Activated CD8-positive, alpha-beta T cell treated with anti-CD3 and anti-CD28 coated beads, Interleukin-2, amount 10 ng/mL, durations not matched to agents 7 days and 5 days (primary cell): Measurements from ENCODE around the gene LRRC58. TPM values are rescaled to one million over a fixed set of nuclear protein-coding genes. Genes with fewer than 3 reads are reported as not detected.

Experiments used
- ATAC-seq: fragments of 150-1000 bp; cut with Tn5 transposase; one replicate; pipeline ENCODE4 v1.10.0; 2021; ENCODE audit warnings: moderate library complexity
- CTCF ChIA-PET: fragments of 350-600 bp; sonication (Branson Sonifier 250); formaldehyde crosslinking; loops from one replicate; lab custom pipeline; 2021; ENCODE audit warnings: antibody characterized with exemption; lab: Charles Lee
- POLR2A ChIA-PET: fragments of 350-600 bp; sonication (Branson Sonifier 250); formaldehyde crosslinking; loops from one replicate; lab custom pipeline; 2021; ENCODE audit warnings: antibody characterized with exemption; lab: Charles Lee
- DNase-seq: peaks from one replicate; pipeline ENCODE4 v3.0.0-alpha.2; 2020
- H3K27ac Mint-ChIP-seq: one replicate; pipeline ENCODE4 v1.8.0; 2021; ENCODE audit warnings: mild to moderate bottlenecking, mixed read lengths
- H3K27me3 Mint-ChIP-seq: one replicate; pipeline ENCODE4 v1.8.0; 2021; ENCODE audit warnings: low read depth, mixed read lengths
- H3K36me3 Mint-ChIP-seq: one replicate; pipeline ENCODE4 v1.8.0; 2021; ENCODE audit warnings: low read depth, mixed read lengths
- H3K4me1 Mint-ChIP-seq: one replicate; pipeline ENCODE4 v1.8.0; 2021; ENCODE audit warnings: low read depth, mixed read lengths
- H3K4me3 Mint-ChIP-seq: one replicate; pipeline ENCODE4 v1.8.0; 2021; ENCODE audit warnings: mild to moderate bottlenecking, mixed read lengths
- H3K9me3 Mint-ChIP-seq: one replicate; pipeline ENCODE4 v1.8.0; 2022; ENCODE audit warnings: mixed read lengths; ENCODE audit not compliant: insufficient read depth
- total RNA-seq, 2 experiments: library from RNA; stranded (reverse); gene quantifications; one replicate each; pipeline ENCODE4 v1.2.3, GENCODE V29; 2021

The LRRC58 gene
- total RNA-seq, 2 experiments from 2014 or later = 25.5 to 27.9 TPM

- ChIA-PET CTCF (no interaction called here), POLR2A (no interaction called here)
- no peaks in the 10 kb centered on the region for H3K9me3 Mint-ChIP-seq
- DNase-seq (no peak), ATAC-seq (no peak)
- H3K36me3 Mint-ChIP-seq = no peaks in the 10 kb centered on the region
- no peak overlapping the region for H3K4me3 Mint-ChIP-seq
- no peak overlapping the region for H3K27ac Mint-ChIP-seq
- H3K27me3 Mint-ChIP-seq = peaks cover 35% of the 10 kb centered on the region
- H3K4me1 Mint-ChIP-seq = no peaks in the 10 kb centered on the region
Observed at GRCh38 chr3:120275618-120276017, 73.5 kb downstream of the LRRC58 start.

DNA sequence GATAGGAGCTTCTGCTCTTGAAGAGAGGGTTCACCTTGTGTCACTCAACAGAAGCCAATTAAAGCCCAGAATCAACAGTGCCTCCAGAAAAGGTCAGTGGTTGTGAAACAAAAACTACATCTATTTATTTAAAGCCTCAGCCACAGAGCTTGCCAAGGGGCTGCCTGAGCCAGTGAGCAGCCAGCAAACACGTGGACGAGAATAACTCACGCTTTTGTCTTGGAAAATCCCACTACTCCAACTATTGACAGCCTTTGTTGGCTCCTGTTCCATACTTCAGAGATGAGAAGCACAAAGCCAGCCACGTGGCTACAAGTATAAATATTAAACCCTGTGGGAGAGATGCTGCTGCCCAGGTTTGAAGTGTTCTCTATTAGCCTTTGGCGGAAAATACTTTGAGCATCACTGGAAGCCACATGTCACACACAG, 74.4 kb downstream of the LRRC58 start:
- no peaks in the 10 kb centered on the region for H3K9me3 Mint-ChIP-seq
- no peak overlapping the region for H3K4me3 Mint-ChIP-seq
- H3K4me1 Mint-ChIP-seq = no peaks in the 10 kb centered on the region
- DNase-seq = no peak
- ATAC-seq = no peak
- ChIA-PET CTCF (no interaction called here), POLR2A (no interaction called here)
- peaks cover 38% of the 10 kb centered on the region for H3K27me3 Mint-ChIP-seq
- no peak overlapping the region for H3K27ac Mint-ChIP-seq
- no peaks in the 10 kb centered on the region for H3K36me3 Mint-ChIP-seq

Other genes starting within 250 kb of the LRRC58 start
- gene GPR156, start 64.1 kb downstream of the LRRC58 start, total RNA-seq = not detected
- gene FSTL1, start 101.6 kb upstream of the LRRC58 start, total RNA-seq = under 1 TPM; 0.37 to 0.50 TPM
- gene NDUFB4, start 247.0 kb upstream of the LRRC58 start, total RNA-seq = 100 to 1,000 TPM; 119 to 124 TPM